Sigmoid colon (tissue), 4 donors: ENCODE data around the gene PIWIL1.

Source experiments
- CTCF ChIP-seq, 4 experiments: fragments of 450-650 bp in 3 of 4; fragments of 200-600 bp in 1 of 4; IDR thresholded peaks; one replicate each; pipeline ENCODE4 v1.5.1; 2016 to 2019; ENCODE audit warnings: antibody characterized with exemption in 4 of 4, mild to moderate bottlenecking in 3 of 4, moderate library complexity in 2 of 4
- EP300 ChIP-seq, 4 donors: sonication (generic); formaldehyde crosslinking; IDR thresholded peaks; one replicate each; pipeline ENCODE4 v1.6.1; 2017; ENCODE audit warnings: antibody characterized with exemption in 4 of 4
- POLR2A ChIP-seq, 2 donors: fragments of 450-650 bp; IDR thresholded peaks; one replicate each; pipeline ENCODE4 v1.6.1; 2016; ENCODE audit warnings: antibody characterized with exemption in 2 of 2, mild to moderate bottlenecking in 2 of 2, moderate library complexity in 2 of 2
- POLR2AphosphoS5 ChIP-seq, 4 donors: sonication (generic); formaldehyde crosslinking; IDR thresholded peaks; one replicate each; pipeline ENCODE4 v1.6.1; 2017; ENCODE audit warnings: antibody characterized with exemption in 4 of 4

- TF ChIP-seq CTCF (IDR thresholded peaks at IDR 0.05) (no peak), EP300 (IDR thresholded peaks at IDR 0.05) (no peak), POLR2AphosphoS5 (IDR thresholded peaks at IDR 0.05) (no peak), POLR2A (IDR thresholded peaks at IDR 0.05) (no peak)
Observed at GRCh38 chr12:130394906-130395305, 57.2 kb downstream of the PIWIL1 start.
